HepG2 (cell line): ENCODE results near the gene P2RY6. TPM values are rescaled to one million over a fixed set of nuclear protein-coding genes. Genes with fewer than 3 reads are reported as not detected.

Experiments used
- DPF2 ChIP-seq: sonication (generic); formaldehyde crosslinking; IDR thresholded peaks from 2 replicates; pipeline ENCODE4 v1.4.0; 2020; ENCODE audit warnings: mild to moderate bottlenecking, low read depth, missing genetic modification reagents, borderline replicate concordance
- HDAC6 ChIP-seq: fragments of 200-600 bp; sonication (generic); IDR thresholded peaks from 2 replicates; pipeline ENCODE4 v1.7.0; 2017; ENCODE audit warnings: mild to moderate bottlenecking, antibody characterized with exemption, low read length, low read depth
- LCORL ChIP-seq, 2 experiments: fragments of 450-650 bp in 1 of 2; sonication (generic) in 1 of 2; formaldehyde crosslinking in 1 of 2; IDR thresholded peaks; 2 replicates each; pipeline versions ENCODE4 v1.5.0 to v1.6.1; 2017 to 2020; ENCODE audit warnings: antibody characterized with exemption in 1 of 2, missing genetic modification reagents in 1 of 2
- PHF20 ChIP-seq: sonication (generic); formaldehyde crosslinking; IDR thresholded peaks from 2 replicates; pipeline ENCODE4 v1.5.0; 2020; ENCODE audit warnings: mild to moderate bottlenecking, missing genetic modification reagents
- POLR2AphosphoS2 ChIP-seq: IDR thresholded peaks from 2 replicates; pipeline ENCODE4 v1.6.1; 2011; ENCODE audit warnings: low read depth, low read length, improper control_type of control experiment
- SP5 ChIP-seq: IDR thresholded peaks from 2 replicates; pipeline ENCODE4 v1.6.1; 2016; ENCODE audit warnings: low read depth, borderline replicate concordance
- TAF1 ChIP-seq: sonication (generic); formaldehyde crosslinking; IDR thresholded peaks from 2 replicates; pipeline ENCODE4 v1.4.0; 2020; ENCODE audit warnings: missing genetic modification reagents
- TCF12 ChIP-seq, 2 experiments: fragments of 450-650 bp in 1 of 2; sonication (generic) in 1 of 2; formaldehyde crosslinking in 1 of 2; IDR thresholded peaks; 2 replicates each; pipeline versions ENCODE4 v1.6.1 to v1.8.0; 2017 to 2022; ENCODE audit warnings: antibody characterized with exemption in 1 of 2, mild to moderate bottlenecking in 1 of 2, missing genetic modification reagents in 1 of 2, moderate library complexity in 1 of 2
- ZC3H13 ChIP-seq: sonication (generic); formaldehyde crosslinking; IDR thresholded peaks from 2 replicates; pipeline ENCODE4 v1.8.1; 2023; ENCODE audit warnings: mild to moderate bottlenecking, missing genetic modification reagents, moderate library complexity
- ZKSCAN5 ChIP-seq: sonication (generic); formaldehyde crosslinking; IDR thresholded peaks from 2 replicates; pipeline ENCODE4 v1.5.1; 2020; ENCODE audit warnings: mild to moderate bottlenecking, missing genetic modification reagents
- ZMAT3 ChIP-seq: sonication (generic); formaldehyde crosslinking; conservative IDR thresholded peaks from 2 replicates; pipeline ENCODE4 v1.7.0; 2021; ENCODE audit warnings: missing genetic modification reagents
- ZMYM4 ChIP-seq: sonication (generic); formaldehyde crosslinking; IDR thresholded peaks from 2 replicates; pipeline ENCODE4 v1.8.1; 2023; ENCODE audit warnings: mild to moderate bottlenecking, missing genetic modification reagents
- ZNF337 ChIP-seq: sonication (generic); formaldehyde crosslinking; IDR thresholded peaks from 2 replicates; pipeline ENCODE4 v1.5.1; 2020; ENCODE audit warnings: missing genetic modification reagents, low read depth, mild to moderate bottlenecking, borderline replicate concordance
- ZNF766 ChIP-seq: sonication (generic); formaldehyde crosslinking; IDR thresholded peaks from 2 replicates; pipeline ENCODE4 v1.5.0; 2020; ENCODE audit warnings: missing genetic modification reagents, borderline replicate concordance
- ZNF773 ChIP-seq: sonication (generic); formaldehyde crosslinking; IDR thresholded peaks from 2 replicates; pipeline ENCODE4 v1.4.0; 2020; ENCODE audit warnings: missing genetic modification reagents, borderline replicate concordance
- polyA plus RNA-seq, 8 experiments: library from polyadenylated mRNA; depleted of rRNA in 3 of 8; stranded (reverse) in 7 of 8; unstranded in 1 of 8; fragments of >200 nt; fragmentation: Illumina TruSeq in 4 of 8; extraction: Trizol in 4 of 8; gene quantifications; 2 replicates each; pipeline versions ENCODE4 v1.2.1 to v1.2.3, GENCODE V29; 2011 to 2016; ENCODE audit warnings: low read depth in 4 of 8, missing spikeins in 1 of 8, mixed read lengths in 1 of 8; ENCODE audit not compliant: insufficient read depth in 1 of 8
- total RNA-seq, 5 experiments: library from RNA; depleted of rRNA; stranded (reverse); fragments of >200 nt; fragmentation: Illumina TruSeq; extraction: Trizol; gene quantifications; 2 replicates each; pipeline ENCODE4 v1.2.3, GENCODE V29; 2016; ENCODE audit warnings: low read depth in 1 of 5
- TF ChIP-seq, protein P1 (sequence below): sonication (generic); formaldehyde crosslinking; IDR thresholded peaks from 2 replicates; pipeline ENCODE4 v1.5.0; 2020; ENCODE audit warnings: mild to moderate bottlenecking, missing genetic modification reagents, borderline replicate concordance
- TF ChIP-seq, protein P2 (sequence below): sonication (generic); formaldehyde crosslinking; conservative IDR thresholded peaks from 2 replicates; pipeline ENCODE4 v1.8.0; 2022; ENCODE audit warnings: mild to moderate bottlenecking, moderate library complexity, missing genetic modification reagents
- TF ChIP-seq, protein P3 (sequence below): sonication (generic); IDR thresholded peaks from 2 replicates; pipeline ENCODE4 v1.6.1; 2016; ENCODE audit warnings: low read depth, borderline replicate concordance
- TF ChIP-seq, protein P4 (sequence below): sonication (generic); formaldehyde crosslinking; IDR thresholded peaks from 2 replicates; pipeline ENCODE4 v1.8.0; 2022; ENCODE audit warnings: mild to moderate bottlenecking, missing genetic modification reagents, moderate library complexity

P2RY6 gene
- total and polyA plus RNA-seq, 2 of the 13 experiments (the other 11 are each of a cell fraction or from before 2014, with no cell fraction given), result 0.09 to 0.29 TPM

DNA sequence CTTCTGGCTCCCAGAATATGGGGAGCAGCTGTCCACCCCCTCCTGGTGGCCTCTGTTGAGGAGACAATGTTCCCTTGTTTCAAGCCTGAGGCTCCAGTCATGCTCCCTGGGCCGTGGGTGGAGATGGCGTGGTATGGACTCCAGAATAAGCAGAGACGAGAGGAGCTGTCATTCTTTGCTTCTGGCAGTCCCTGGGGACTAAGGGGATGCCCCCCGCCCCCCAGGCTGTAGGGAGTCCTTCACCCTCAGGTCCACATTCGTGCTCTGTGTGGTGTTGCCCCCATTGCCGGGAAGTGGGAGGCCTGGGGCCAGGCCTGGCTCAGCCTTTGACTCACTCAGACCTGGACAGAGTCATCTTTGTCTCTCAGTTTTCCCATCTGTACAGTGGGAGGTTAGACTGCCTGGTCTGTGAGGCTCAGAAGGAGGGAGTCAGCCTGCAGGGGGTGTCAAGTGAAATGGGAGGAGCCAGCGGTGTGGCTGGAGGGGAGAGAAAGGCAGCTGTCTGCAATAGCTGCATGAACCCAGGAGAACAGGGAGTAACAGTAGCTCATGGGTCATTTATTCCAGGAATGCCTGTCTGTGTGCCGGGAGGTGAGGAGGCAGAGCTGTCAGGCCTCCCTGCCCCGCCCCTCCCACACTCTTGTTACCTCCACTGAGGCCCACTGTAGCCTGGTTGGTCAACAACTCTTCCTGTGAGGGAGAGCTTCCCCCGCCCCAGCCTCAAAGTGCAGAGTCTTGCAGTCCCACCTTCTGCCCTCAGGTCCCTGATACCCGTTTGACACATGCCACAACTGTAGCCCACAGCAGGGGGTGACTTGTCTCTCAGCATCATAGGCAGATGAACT lies 42.2 kb downstream of the P2RY6 start (continued):
- TF ChIP-seq, protein P1, sequence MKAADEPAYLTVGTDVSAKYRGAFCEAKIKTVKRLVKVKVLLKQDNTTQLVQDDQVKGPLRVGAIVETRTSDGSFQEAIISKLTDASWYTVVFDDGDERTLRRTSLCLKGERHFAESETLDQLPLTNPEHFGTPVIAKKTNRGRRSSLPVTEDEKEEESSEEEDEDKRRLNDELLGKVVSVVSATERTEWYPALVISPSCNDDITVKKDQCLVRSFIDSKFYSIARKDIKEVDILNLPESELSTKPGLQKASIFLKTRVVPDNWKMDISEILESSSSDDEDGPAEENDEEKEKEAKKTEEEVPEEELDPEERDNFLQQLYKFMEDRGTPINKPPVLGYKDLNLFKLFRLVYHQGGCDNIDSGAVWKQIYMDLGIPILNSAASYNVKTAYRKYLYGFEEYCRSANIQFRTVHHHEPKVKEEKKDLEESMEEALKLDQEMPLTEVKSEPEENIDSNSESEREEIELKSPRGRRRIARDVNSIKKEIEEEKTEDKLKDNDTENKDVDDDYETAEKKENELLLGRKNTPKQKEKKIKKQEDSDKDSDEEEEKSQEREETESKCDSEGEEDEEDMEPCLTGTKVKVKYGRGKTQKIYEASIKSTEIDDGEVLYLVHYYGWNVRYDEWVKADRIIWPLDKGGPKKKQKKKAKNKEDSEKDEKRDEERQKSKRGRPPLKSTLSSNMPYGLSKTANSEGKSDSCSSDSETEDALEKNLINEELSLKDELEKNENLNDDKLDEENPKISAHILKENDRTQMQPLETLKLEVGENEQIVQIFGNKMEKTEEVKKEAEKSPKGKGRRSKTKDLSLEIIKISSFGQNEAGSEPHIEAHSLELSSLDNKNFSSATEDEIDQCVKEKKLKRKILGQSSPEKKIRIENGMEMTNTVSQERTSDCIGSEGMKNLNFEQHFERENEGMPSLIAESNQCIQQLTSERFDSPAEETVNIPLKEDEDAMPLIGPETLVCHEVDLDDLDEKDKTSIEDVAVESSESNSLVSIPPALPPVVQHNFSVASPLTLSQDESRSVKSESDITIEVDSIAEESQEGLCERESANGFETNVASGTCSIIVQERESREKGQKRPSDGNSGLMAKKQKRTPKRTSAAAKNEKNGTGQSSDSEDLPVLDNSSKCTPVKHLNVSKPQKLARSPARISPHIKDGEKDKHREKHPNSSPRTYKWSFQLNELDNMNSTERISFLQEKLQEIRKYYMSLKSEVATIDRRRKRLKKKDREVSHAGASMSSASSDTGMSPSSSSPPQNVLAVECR, result peak; percentile 78; the same call in 1 of the 2 replicates
- TF ChIP-seq, protein P2, sequence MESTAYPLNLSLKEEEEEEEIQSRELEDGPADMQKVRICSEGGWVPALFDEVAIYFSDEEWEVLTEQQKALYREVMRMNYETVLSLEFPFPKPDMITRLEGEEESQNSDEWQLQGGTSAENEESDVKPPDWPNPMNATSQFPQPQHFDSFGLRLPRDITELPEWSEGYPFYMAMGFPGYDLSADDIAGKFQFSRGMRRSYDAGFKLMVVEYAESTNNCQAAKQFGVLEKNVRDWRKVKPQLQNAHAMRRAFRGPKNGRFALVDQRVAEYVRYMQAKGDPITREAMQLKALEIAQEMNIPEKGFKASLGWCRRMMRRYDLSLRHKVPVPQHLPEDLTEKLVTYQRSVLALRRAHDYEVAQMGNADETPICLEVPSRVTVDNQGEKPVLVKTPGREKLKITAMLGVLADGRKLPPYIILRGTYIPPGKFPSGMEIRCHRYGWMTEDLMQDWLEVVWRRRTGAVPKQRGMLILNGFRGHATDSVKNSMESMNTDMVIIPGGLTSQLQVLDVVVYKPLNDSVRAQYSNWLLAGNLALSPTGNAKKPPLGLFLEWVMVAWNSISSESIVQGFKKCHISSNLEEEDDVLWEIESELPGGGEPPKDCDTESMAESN, result no peak
- no peak for TF ChIP-seq HDAC6
- TF ChIP-seq PHF20 (CRISPR knock-in tag), result no peak
- no peak for TF ChIP-seq LCORL (IDR thresholded peaks at IDR 0.05)
- peak; percentile 95 for TF ChIP-seq LCORL (CRISPR knock-in tag; IDR thresholded peaks at IDR 0.05)
- no peak for TF ChIP-seq ZC3H13
- TF ChIP-seq ZNF773 (CRISPR knock-in tag), result no peak
- peak; percentile 98 for TF ChIP-seq ZKSCAN5 (CRISPR knock-in tag)
- TF ChIP-seq ZNF766 (CRISPR knock-in tag), result no peak
- TF ChIP-seq, protein P3, sequence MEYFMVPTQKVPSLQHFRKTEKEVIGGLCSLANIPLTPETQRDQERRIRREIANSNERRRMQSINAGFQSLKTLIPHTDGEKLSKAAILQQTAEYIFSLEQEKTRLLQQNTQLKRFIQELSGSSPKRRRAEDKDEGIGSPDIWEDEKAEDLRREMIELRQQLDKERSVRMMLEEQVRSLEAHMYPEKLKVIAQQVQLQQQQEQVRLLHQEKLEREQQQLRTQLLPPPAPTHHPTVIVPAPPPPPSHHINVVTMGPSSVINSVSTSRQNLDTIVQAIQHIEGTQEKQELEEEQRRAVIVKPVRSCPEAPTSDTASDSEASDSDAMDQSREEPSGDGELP, result peak; percentile 72; the same call in 1 of the 2 replicates
- TF ChIP-seq, protein P4, sequence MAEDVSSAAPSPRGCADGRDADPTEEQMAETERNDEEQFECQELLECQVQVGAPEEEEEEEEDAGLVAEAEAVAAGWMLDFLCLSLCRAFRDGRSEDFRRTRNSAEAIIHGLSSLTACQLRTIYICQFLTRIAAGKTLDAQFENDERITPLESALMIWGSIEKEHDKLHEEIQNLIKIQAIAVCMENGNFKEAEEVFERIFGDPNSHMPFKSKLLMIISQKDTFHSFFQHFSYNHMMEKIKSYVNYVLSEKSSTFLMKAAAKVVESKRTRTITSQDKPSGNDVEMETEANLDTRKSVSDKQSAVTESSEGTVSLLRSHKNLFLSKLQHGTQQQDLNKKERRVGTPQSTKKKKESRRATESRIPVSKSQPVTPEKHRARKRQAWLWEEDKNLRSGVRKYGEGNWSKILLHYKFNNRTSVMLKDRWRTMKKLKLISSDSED (CRISPR knock-in tag), result no peak
- 0 out of 2 replicates have a peak, but pooled peaks have one; percentile 32 for TF ChIP-seq DPF2 (CRISPR knock-in tag)
- TF ChIP-seq ZNF337 (CRISPR knock-in tag), result no peak
- peak; percentile 44 for TF ChIP-seq ZMYM4
- no peak for TF ChIP-seq ZMAT3 (CRISPR knock-in tag)
- TF ChIP-seq TCF12 (IDR thresholded peaks at IDR 0.05), result no peak
- TF ChIP-seq TCF12 (CRISPR knock-in tag; IDR thresholded peaks at IDR 0.05), result no peak
- no peak for TF ChIP-seq POLR2AphosphoS2
- peak; percentile 25; the same call in 1 of the 2 replicates for TF ChIP-seq TAF1 (CRISPR knock-in tag)
- peak; percentile 98 for TF ChIP-seq SP5
